ENCODE results near the gene MAPKAP1. TPM values are rescaled to one million over a fixed set of nuclear protein-coding genes. Genes with fewer than 3 reads are reported as not detected.
A peak's percentile ranks its signal among the peaks of the same experiment; 100 is the strongest.

Gene MAPKAP1
- total RNA-seq, 6 donors from 2014 or later, result 60.8 to 84.0 (median 71.5) TPM

- no peak for DNase-seq
- 94 to 96% methylated on average over 2 of the region's 2 CpGs for WGBS, 2 donors
Observed at GRCh38 chr9:125463926-125464325, 243.1 kb downstream of the MAPKAP1 start.

DNA sequence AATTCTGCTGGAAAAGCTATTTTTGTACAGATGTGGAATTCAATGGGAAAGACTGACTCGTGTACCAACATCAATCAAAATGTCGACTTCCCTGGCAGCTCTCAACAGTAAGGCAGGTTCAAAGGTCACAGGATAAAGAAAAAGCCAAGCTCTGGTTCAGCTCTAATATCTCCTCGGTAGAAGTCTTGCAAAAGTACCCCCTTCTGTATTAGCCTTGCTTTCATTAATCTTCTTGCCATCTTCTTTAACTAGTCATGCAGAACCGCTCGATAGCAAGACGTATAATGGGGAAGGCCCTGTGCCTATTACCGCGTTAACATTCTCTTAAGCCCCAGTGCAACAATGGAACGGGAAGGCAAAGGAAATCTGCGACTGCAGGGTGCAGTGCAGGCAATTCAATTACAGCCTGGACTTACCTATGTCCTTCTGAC is 244.1 kb downstream of the MAPKAP1 start:
- Histone ChIP-seq H3K27me3 (no peaks in the 10 kb centered on the region), H3K36me3 (peaks cover 0 to 9% (median 2%) of the 10 kb centered on the region in 4 donors), H3K27ac (no peak overlapping the region), H3K4me1 (peaks cover 3 to 31% (median 7%) of the 10 kb centered on the region in 4 donors), H3K9me3 (no peaks in the 10 kb centered on the region), H3K4me3 (no peak overlapping the region)
- DNase-seq (no peak), ATAC-seq (ENCODE audit: low FRiP score in 2 of 2) (no peak)
- TF ChIP-seq CTCF (IDR thresholded peaks at IDR 0.05) (no peak), EP300 (IDR thresholded peaks at IDR 0.05) (no peak), POLR2AphosphoS5 (IDR thresholded peaks at IDR 0.05) (no peak), POLR2A (IDR thresholded peaks at IDR 0.05) (no peak)
- 77 to 83% methylated on average over 10 of the region's 10 CpGs for WGBS, 2 donors

More at GRCh38 chr9:125463926-125464325, 243.1 kb downstream of the MAPKAP1 start:
- Histone ChIP-seq H3K9me3 (no peaks in the 10 kb centered on the region), H3K4me1 (peaks cover 3 to 37% (median 10%) of the 10 kb centered on the region in 4 donors), H3K27ac (no peak overlapping the region), H3K27me3 (no peaks in the 10 kb centered on the region), H3K4me3 (no peak overlapping the region), H3K36me3 (peaks cover 0 to 9% (median 2%) of the 10 kb centered on the region in 4 donors)
- no peak for ATAC-seq (ENCODE audit: low FRiP score in 2 of 2)
- TF ChIP-seq POLR2A (IDR thresholded peaks at IDR 0.05) (no peak), EP300 (IDR thresholded peaks at IDR 0.05) (no peak), CTCF (IDR thresholded peaks at IDR 0.05) (no peak), POLR2AphosphoS5 (IDR thresholded peaks at IDR 0.05) (no peak)

DNA sequence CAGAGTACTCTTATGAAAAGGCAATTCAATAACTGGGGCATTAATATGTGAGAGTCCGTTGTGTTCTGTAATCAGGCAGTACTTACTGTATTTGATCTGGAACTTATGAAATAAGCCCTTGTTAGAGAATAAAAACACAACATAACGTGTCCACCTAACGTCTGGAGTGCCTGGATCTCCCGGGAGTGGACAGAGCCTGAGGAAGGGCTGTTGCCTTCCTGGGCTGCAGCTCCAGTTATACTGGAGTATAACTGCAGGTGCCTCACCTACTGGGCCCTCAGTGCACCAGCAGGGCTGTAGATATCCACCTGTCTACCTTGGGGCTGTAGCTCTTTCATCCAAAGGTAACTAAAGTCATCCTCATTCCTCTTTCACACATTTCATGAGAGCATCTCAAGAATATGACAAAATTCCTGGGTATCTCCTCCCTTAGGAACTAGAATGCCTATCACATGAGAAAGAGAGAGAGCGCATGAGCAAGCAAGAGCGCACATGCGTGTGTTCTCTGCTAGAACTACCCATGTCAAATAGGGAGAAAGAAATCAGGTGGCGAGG is 245.3 kb downstream of the MAPKAP1 start:
- TF ChIP-seq POLR2AphosphoS5 (IDR thresholded peaks at IDR 0.05) (no peak), CTCF (IDR thresholded peaks at IDR 0.05) (no peak), EP300 (IDR thresholded peaks at IDR 0.05) (no peak), POLR2A (IDR thresholded peaks at IDR 0.05) (no peak)
- WGBS, 2 donors, result 83 to 90% methylated on average over 8 of the region's 8 CpGs
- Histone ChIP-seq H3K27me3 (no peaks in the 10 kb centered on the region), H3K36me3 (peaks cover 0 to 5% (median 2%) of the 10 kb centered on the region in 4 donors), H3K4me1 (peaks cover 3 to 25% (median 7%) of the 10 kb centered on the region in 4 donors), H3K27ac (no peak overlapping the region), H3K9me3 (no peaks in the 10 kb centered on the region), H3K4me3 (no peak overlapping the region)
- ATAC-seq (ENCODE audit: low FRiP score in 2 of 2) (no peak), DNase-seq (no peak)

GRCh38 chr9:125460883-125461635 is 245.9 kb downstream of the MAPKAP1 start:
- no peaks in the 10 kb centered on the region for H3K9me3 ChIP-seq
- peak; percentile 61 to 80 for ATAC-seq (ENCODE audit: low FRiP score in 2 of 2)
- 74 to 83% methylated on average over 8 of the region's 8 CpGs for WGBS, 2 donors

More at GRCh38 chr9:125460883-125461635, 245.9 kb downstream of the MAPKAP1 start:
- peak overlapping the region in 1 of 4 donors; percentile 4 for H3K27ac ChIP-seq
- no peak for DNase-seq
- no peaks in the 10 kb centered on the region for H3K27me3 ChIP-seq
- H3K4me1 ChIP-seq, result peaks cover 3 to 25% (median 7%) of the 10 kb centered on the region in 4 donors
- TF ChIP-seq POLR2AphosphoS5 (IDR thresholded peaks at IDR 0.05) (no peak), CTCF (IDR thresholded peaks at IDR 0.05) (no peak), EP300 (IDR thresholded peaks at IDR 0.05) (no peak), POLR2A (IDR thresholded peaks at IDR 0.05) (no peak)
- no peak overlapping the region for H3K4me3 ChIP-seq
- H3K36me3 ChIP-seq, result peaks cover 0 to 5% (median 1%) of the 10 kb centered on the region in 4 donors
